GM12864 (cell line): ENCODE measurements around the gene CBR4.

ENCODE experiments used
- DNase-seq: peaks from one replicate; pipeline ENCODE4 v3.0.0-alpha.2; 2011; ENCODE audit warnings: low read depth
- H3K4me3 ChIP-seq: 2 replicates; pipeline ENCODE4 v1.5.1; 2011; ENCODE audit warnings: mild to moderate bottlenecking, low read depth, low read length, control low read depth
- CTCF ChIP-seq: IDR thresholded peaks from 2 replicates; pipeline ENCODE4 v1.5.1; 2011; ENCODE audit warnings: low read depth, mild to moderate bottlenecking, moderate library complexity, low read length, control low read depth, inconsistent platforms; ENCODE audit errors: missing control alignments

Gene CBR4

GRCh38 chr4:169010125-169011023 is at the start of gene CBR4:
Gene CBR4, minus strand, starts transcription at chr4:169010255. Its CDS starts 166 bp downstream, at chr4:169010089.
- H3K4me3 ChIP-seq = peak within 1 kb of the TSS; percentile 74
- peak; percentile 34 for TF ChIP-seq CTCF

GRCh38 chr4:169059306-169060211 is 49.5 kb upstream of the CBR4 start:
- DNase-seq = no peak
- H3K4me3 ChIP-seq = no peak overlapping the region
- no peak for TF ChIP-seq CTCF

More at GRCh38 chr4:169010125-169011023, at the start of gene CBR4:
- peak; percentile 97 for DNase-seq

GRCh38 chr4:169058312-169058711 is 48.3 kb upstream of the CBR4 start:
- no peak for DNase-seq
- TF ChIP-seq CTCF = no peak
- no peak overlapping the region for H3K4me3 ChIP-seq

GRCh38 chr4:169054879-169055278 is 44.8 kb upstream of the CBR4 start:
- no peak for TF ChIP-seq CTCF
- no peak for DNase-seq
- H3K4me3 ChIP-seq = no peak overlapping the region

- DNase-seq = no peak
- TF ChIP-seq CTCF = no peak
- H3K4me3 ChIP-seq = no peak overlapping the region
These were observed 42.5 kb upstream of the CBR4 start for GRCh38 chr4:169052594-169052945.

- no peak overlapping the region for H3K4me3 ChIP-seq
- DNase-seq = no peak
- TF ChIP-seq CTCF = no peak
These were observed 41.9 kb upstream of the CBR4 start for GRCh38 chr4:169051761-169052593.
